NCI-H510A (cell line): ENCODE data around the gene CKAP5.

Experiments used
- DNase-seq: peaks from one replicate; lab custom pipeline; 2025; lab: John Stamatoyannopoulos, UW

CKAP5 gene

DNA sequence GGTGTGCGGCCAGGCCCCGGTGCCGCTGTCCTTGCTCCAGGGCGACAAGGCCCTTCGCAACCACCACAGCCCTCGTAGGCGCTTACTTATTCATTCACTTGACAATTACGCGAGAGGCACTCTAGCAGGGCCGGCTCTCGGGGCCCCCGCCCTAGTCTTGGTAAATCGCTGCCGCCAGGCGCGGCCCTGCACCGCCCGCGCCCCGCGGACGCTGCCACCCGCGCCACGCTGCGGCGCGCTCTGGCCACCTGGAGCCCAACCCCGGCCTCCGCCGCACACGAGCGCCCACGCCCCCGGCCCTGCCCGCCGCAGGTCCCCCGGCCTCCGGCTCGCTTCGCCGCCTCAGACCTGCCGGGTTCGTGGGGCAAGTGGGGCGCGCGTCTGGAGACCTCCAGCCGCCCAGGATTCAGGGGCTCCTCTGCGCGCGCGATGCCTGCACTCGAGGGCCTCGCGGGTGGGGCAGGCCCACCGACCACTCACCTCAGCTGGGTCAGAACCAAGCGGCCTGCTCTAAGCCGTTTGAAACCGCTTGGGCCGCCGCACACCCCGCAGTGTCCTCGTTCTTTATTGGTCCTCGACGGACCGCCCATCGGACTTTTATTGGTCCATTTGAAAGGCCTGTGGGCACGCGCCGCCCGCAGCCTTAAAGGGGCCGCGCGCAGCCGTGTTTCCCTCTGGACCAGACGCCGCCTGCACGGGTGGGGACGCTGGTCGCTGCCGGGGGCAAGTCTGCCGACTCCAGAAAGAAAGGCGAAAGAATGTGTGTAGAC is at the start of gene CKAP5:
TSS of gene CKAP5 (minus strand) at position 541 of the 770 bp plus-strand sequence. CDS start 25,049 bp downstream, outside the sequence.
- peak; percentile 15 for DNase-seq

DNA sequence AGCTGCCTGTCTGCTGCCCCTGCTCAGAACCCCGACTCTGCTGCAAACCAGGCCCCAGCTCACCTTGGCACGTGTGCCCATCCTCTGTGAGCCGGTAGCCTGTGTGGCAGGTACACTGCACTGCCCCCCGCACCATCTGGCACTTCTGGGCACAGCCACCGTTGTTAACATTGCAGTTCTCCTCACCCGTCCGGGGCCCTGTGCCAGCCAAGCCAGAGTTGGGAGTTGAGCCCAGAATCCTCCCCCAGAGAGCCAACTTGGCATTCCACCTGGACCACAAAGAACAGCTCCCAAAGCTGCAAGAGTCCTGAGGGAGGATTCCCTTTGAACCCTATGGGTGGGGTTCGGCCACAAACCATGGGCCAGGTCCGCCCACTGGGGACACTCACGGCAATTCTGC is 49.7 kb upstream of the CKAP5 start:
- DNase-seq = no peak

DNA sequence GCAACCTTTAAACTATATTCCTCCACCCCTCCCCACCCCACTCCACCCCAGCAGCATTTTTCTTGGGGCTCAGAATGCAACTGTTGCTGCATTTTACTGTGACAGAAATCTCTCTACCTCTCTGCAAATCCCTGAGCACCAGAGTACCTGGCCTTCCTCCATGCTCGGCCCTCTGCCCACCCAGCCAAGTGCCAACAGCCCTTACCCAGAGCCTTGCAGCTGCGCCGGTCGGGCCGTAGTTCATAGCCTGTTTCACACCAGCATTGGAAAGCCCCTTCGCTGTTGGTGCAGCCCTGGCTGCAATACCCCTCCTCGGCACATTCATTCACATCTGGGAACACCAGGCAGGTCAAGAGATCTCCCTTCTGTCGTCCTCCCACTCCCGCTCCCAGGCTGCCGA is 48.9 kb upstream of the CKAP5 start:
- no peak for DNase-seq

DNA sequence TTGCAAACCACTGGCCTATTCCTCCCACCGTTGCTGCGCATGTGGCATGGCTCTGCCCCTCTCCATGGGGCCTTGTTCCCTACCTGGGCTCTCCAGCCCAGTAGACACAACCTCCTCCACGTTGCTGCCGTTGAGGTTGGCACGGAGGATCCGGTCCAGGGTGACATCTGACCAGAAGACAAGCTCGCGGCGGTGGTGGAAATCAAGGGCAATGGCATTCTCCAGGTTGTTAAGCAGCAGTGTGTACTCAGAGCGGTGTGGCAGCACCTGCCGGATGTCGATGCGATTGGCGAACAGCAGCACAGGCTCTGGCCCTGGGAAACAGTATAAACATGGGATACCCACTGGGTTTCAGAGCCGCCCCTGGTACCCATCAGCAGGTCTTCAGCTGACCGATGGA is 48.4 kb upstream of the CKAP5 start:
- no peak for DNase-seq

DNA sequence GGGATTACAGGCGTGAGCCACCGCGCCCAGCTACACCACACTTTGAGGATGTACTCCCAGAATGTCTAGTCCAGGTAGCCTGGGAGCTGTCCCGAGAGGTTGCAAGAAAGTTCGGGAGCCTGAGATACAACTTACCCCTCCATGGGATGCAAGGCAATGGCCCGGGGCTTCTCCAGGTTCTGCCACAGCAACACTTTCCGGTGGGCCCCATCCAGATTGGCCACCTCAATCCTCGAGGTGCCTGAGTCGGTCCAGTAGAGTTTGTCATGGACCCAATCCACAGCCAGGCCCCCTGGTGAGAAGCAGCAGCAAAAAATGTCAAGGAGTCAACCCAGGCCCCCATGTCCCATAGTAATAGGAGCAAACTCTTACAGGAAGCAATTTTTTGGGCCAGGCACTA is 46.8 kb upstream of the CKAP5 start:
- DNase-seq = no peak

DNA sequence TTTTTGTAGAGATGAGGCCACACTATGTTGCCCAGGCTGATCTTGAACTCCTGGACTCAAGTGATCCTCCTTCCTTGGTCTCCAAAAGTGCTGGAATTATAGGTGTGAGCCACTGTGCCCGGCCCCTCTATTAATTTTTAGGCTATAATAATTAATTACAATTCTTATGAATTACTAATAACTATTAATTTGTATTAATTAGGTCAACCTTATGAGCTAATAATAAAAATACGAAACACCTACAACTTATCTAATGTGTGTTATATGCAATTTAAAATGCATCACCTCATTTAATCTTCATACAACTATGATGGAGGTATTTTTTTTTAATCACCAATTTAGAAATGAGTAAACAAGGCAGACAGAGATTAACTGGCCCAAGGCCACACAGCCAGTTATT is 46.0 kb upstream of the CKAP5 start:
- DNase-seq = no peak

DNA sequence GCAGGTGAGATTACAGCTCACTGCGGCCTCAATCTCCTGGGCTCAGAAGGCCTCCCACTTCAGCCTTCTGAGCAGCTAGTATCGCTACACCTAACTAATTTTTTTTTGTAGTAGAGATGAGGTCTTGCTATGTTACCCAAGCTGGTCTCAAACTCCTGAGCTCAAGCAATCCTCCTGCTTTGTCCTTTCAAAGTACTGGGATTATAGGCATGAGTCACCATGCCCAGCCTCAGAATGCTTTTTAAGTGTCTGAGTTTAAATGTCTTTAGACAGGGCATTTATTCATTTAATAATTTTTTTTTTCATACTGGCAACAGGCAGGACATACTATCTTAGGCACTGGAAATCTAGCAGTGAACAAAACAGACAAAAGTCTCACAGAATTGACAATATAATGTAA is 44.6 kb upstream of the CKAP5 start:
- DNase-seq = no peak

DNA sequence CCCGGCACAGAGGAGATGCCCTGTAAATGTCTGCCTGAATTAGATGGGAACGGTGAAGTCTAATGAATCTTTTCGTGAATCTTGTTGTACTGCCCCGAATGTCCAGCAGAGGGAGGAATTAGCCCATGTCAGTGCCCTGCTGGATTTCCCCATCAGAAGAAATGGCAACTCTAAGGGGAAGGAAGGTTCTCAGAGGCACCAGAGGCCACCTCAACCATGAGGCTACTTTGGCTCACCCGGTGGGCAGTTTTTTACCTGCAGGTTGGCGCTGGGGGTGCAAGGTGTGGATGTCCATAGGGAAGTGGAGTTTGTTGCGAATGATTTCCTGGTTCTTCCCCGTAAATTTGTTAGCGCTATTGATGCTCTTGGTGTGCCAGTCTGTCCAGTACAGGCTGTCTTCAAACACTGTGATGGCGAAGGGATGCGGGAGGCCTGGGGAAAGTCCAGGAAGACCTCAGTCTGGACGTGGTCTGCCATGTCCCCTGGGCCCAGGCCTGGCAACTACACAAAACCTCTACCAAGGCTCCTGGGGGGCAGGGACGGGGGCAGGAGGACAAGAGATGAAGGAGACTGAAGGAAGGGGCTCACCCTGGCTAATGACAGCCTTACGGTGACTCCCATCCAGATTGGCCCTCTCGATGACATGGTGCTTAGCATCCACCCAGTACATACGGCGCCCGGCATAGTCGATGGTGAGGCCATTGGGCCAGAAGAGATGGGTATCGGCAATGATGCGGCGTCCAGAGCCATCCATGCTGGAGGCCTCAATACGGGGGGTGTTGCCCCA is 43.8 kb upstream of the CKAP5 start:
- no peak for DNase-seq

DNA sequence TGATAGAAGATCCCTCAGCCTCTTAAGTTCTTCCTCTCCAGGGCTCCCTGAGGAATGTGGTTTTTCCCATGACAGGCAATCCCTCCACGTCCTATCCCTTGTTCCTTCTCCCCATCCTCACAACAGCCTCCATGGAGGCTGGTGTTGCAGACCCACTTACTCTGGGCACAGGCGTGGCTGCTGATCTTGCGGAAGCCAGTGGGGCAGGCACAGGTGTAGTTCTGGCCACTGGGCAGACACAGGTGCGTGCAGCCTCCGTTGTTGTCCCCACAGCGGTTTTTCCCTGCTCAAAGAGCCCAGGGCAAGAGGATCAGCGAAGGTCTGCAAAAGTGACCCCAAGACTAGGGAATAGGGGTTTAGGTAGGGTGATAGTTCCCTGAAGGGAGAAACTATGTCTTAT is 43.2 kb upstream of the CKAP5 start:
- DNase-seq = no peak

DNA sequence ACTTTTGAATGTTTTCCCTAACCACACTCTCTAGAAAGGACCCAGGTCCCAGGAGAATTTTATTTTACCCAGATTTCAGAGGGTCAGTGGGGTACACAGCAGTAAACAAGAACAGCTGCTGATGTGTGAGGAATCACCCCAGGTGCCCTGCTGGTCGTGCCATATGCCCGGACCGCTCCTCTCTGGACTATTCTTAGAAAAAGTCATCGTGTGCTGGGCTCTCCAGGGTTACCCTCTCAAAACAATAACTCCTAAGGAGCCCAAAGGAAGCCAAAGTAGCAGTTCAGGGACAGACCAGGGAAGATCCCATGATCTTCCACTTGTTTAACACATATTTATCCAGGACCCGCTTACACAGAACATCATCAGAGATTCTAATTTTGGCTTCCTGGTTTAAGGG is 42.6 kb upstream of the CKAP5 start:
- DNase-seq = no peak

DNA sequence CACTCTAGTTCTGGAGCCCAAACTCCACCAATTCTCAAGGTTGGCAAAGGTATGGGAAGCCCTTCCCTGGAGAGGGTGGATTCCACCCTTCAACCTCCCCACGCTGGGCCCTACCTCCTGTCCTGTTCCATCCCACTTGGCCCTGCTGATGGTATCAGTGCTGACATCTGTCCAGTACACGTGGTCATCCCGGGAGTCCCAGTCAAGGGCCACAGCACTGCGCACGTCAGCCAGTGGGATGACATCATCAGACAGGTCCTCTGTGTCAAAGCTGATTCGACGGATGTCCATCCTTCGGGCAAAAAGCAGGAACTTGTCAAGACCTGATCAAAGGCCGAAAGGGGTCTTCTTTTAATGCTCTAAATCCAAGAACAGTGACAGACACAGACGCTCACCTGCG is 40.1 kb upstream of the CKAP5 start:
- DNase-seq = no peak

DNA sequence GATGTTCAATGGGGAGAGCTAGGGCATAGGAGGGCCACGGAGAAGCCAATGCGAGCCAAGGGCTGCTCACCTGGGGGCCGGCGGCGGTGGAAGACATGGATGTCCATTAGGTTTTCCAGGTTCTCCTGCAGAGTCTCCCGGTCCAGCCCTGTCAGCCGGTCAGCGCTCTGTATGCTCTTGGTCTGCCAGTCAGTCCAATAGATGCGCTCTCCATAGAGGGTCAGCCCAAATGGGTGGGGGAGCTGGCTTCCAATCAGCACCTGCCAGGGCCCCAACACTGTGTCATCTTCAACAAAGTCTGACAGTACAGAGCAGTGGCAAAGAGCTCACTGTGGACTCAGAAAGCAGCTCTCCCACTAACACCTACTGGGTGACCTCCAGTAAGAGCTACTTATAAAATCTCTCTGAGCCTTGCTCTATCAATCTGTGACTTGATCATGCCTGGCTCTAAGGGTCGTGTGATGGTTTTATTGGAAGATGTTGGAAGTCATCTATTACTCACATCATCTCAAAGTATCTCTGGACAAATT is 33.0 kb upstream of the CKAP5 start:
- no peak for DNase-seq

DNA sequence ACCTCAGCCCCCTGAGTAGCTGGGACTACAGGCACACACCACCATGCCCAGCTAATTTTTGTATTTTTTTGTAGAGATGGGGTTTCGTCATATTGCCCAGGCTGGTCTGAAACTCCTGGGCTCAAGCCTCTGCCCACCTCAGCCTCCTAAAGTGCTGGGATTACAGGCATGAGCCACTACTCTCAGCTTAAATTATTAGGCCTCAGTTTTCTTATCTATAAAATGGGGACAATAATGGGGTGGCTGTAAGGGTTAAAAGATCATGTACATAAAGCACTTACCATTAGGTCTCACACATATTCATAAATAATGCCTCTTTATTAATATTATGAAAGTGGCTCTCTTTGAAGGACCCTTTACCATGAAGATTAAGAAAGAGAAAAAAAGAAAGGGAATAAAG is 31.5 kb upstream of the CKAP5 start:
- no peak for DNase-seq

DNA sequence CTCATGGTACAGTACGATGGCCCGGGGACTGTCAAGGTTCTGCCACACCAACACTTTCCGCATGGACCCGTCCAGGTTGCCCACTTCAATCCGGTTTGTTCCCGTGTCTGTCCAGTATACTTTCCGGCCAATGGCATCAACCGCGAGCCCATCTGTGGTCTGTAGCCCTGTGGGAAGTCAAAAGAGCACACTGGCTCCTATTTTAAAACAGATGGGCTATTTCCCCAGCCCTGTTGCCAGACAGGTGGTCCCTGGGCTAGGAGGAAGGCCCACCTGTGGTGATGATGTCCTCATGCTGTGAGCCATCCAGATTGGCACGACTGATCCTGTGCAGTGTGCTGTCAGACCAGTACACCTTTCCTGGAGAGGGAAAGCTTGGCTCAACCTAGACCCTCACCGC is 30.4 kb upstream of the CKAP5 start:
- DNase-seq = no peak

DNA sequence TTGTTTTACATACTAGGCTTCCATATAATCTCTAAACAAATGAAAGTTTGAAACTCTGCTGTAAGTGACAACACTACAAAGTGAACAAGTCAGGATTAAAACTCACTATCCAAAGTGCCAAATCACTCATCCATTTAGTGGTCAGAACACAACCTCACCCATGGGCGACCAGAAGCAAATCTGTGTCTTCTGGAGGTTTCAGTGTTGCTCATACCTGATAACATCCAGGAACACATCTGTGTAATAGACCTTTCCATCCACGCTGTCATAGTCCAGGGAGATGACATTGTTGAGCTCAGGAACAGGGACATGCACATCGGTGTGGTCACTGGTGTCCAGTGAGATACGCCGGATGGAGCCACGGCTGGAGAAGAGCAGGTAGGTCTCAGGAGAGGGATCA is 28.5 kb upstream of the CKAP5 start:
- DNase-seq = no peak

DNA sequence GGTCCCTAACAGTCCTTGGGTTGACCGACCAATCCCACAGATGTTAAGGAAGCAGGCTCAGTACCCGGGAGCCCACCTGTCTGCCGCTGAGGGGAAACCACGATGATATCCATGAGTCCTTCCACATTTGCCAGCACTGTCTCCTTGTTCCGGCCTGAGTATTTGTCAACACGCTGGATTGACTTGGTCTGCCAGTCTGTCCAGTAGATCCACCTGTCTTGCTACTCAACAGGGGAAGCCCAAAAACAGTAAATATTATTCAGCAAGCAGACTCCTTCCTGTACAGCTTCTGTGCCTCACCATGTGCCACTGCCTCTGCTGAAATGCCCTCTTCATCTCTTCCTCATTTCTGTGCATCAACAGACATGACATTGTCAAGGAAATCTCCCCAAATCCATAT is 22.8 kb upstream of the CKAP5 start:
- no peak for DNase-seq

DNA sequence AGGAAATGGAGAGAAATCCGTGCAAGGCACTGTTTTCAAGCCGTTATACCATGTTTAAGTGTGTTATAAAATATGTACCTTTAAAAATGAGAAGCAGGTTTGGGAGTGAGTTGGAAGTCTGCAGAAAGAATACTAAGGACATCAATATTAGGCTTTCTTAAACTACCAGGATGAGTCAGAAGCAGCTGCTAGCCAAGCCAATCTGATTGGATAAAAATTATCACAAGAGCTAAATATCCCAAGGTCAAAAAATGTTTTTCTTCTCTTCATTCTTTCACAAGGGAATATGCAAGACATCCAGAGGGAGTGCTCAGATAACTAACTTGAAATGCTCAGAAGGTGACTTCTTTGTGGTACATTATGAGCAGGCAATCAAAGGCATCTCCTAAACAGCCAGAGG is 19.3 kb upstream of the CKAP5 start:
- no peak for DNase-seq

DNA sequence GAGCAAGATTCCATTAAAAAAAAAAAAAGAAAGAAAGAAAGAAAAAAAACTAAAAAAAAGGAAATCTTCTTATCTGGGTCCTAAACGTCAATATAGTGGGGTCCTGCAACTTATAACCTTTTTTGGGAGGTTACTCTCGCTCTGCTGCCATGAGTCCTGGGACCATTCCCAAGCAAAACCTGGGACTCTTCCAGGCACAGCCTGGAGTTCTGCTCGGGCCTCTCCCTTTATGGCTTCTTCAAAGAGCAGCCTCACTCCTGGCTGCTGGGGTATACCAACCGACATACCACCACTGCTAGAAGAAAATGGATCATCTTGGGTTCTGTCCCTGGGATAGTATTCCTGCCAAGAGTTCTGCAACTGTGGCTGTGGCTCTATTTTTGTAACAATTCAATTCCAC is 14.1 kb upstream of the CKAP5 start:
- no peak for DNase-seq

DNA sequence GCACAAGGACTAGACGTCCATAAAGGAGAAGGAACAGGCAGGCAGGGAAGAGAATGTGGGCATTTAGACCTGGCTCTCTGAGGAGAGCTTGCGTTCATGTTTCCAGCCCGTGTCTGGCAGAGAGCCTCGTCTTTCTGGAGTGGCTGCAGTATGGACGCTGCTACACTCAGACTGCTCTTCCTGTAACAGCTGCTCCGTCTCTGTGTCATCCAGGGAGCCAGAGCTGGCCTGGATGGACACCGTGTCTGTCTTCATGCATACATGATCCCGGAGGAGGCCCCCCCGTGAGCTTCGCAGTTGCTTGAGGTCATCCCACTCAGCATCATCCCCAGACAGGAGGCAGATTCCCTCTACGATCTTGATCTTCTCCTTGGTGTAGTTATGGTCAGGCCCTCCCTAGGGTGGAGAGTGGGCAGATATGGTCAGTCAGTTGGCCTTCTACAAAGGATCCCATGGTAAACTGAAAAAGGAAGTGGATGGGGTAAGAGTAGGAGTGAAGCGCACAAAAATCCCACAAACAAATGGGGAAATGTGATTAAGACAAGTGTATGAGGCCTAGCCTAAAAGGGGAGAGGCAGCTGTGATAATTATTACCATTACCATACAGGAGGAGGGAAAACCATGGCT is 13.0 kb upstream of the CKAP5 start:
- DNase-seq = no peak

DNA sequence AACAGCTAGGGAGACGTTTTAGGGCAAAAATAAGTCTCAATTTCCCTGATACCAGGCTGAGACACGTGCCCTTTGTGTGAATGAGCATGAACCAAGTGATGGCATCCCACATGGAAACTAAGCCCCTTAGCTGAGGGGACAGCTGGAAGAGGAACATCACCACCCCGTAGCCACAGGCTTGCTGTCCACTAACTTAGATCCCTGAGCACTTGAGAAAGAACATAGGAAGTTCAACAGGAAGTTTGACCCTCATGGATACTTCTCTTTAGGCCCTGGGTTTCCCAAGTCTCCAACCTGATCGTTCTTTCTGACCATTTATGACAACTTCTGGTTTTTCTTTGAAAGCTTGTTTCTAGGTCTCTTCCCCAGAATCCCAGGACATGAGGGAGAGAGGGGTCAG is 11.6 kb upstream of the CKAP5 start:
- no peak for DNase-seq

DNA sequence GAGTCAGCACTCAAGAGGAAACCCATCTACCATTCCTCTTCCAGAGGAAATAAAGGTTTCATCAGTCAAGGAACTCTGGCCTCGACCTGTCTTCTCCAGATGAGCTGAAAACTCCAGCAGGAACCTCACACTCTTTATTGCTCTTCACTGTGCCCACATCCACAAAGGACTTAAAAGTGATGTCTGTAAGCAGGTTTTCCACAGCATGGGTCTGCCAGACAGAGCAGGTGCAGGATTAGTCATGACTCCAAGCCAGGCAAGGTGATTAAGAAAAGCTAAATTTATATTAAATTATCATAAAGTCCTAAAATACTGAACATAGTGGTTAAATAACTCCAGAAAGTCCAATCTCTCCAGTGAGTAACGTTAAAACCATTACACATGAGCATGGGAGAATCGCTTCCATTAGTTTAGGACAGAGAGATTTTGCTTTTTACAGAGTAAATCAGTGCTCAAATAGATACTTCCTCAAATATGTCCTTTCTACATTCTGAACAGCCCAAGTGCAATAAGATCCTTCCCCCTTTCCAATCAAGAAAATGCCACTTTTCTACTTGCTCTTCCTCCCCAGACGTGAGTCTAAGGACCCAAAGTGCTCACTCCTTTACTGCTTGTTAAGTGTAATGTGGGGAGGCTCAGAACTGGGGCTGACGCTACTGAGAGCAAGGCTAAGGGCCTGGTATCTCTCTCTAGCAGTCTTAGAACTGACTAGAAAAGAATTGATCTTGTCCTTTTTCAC is 10.7 kb upstream of the CKAP5 start:
- no peak for DNase-seq

DNA sequence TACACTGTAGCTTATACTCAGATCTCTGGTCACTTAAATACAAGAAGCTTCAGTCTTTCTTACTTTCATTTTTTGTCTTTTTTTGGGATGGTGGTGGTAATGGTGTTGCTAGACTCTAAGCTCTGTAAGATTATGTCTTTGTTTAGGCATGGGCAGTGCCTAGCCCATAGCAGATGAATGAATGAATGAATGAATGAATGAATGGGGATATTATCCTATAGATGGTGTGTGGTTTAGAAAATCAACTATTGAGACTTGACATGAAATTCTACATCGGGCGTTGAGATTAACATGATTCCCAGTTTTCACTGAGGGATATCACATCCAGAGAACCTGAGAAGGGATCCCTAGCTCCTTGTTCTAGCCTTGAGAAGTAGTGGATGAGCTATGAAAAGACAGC is 9.8 kb upstream of the CKAP5 start:
- no peak for DNase-seq
